Sigmoid colon (tissue), 7 donors: ENCODE measurements around the gene SYT8. TPM values are rescaled to one million over a fixed set of nuclear protein-coding genes. Genes with fewer than 3 reads are reported as not detected.

Experiments used
- DNase-seq: peaks from one replicate; pipeline ENCODE4 v3.0.0-alpha.2; 2019
- H3K27ac ChIP-seq, 4 donors: fragments of 200-600 bp; sonication (generic); one replicate each; pipeline ENCODE4 v1.5.1; 2016 to 2019; ENCODE audit warnings: mild to moderate bottlenecking in 1 of 4
- H3K27me3 ChIP-seq, 3 donors: fragments of 200-600 bp; sonication (generic); one replicate each; pipeline ENCODE4 v1.5.1; 2019; ENCODE audit warnings: mild to moderate bottlenecking in 1 of 3
- H3K36me3 ChIP-seq, 4 donors: fragments of 200-600 bp; sonication (generic); one replicate each; pipeline ENCODE4 v1.5.1; 2016 to 2019
- H3K4me1 ChIP-seq, 4 donors: fragments of 200-600 bp; sonication (generic); one replicate each; pipeline ENCODE4 v1.5.1; 2017 to 2019
- H3K4me3 ChIP-seq, 4 donors: fragments of 200-600 bp; sonication (generic); one replicate each; pipeline ENCODE4 v1.5.1; 2017 to 2019; ENCODE audit warnings: mild to moderate bottlenecking in 2 of 4, moderate library complexity in 1 of 4
- H3K9me3 ChIP-seq, 4 donors: fragments of 200-600 bp in 3 of 4; sonication (generic) in 3 of 4; one replicate each; pipeline versions ENCODE4 v1.5.1 to v1.6.1; 2013 to 2019
- CTCF ChIP-seq, 4 experiments: fragments of 450-650 bp in 3 of 4; fragments of 200-600 bp in 1 of 4; IDR thresholded peaks; one replicate each; pipeline ENCODE4 v1.5.1; 2016 to 2019; ENCODE audit warnings: antibody characterized with exemption in 4 of 4, mild to moderate bottlenecking in 3 of 4, moderate library complexity in 2 of 4
- EP300 ChIP-seq, 4 donors: sonication (generic); formaldehyde crosslinking; IDR thresholded peaks; one replicate each; pipeline ENCODE4 v1.6.1; 2017; ENCODE audit warnings: antibody characterized with exemption in 4 of 4
- POLR2A ChIP-seq, 2 donors: fragments of 450-650 bp; IDR thresholded peaks; one replicate each; pipeline ENCODE4 v1.6.1; 2016; ENCODE audit warnings: antibody characterized with exemption in 2 of 2, mild to moderate bottlenecking in 2 of 2, moderate library complexity in 2 of 2
- POLR2AphosphoS5 ChIP-seq, 4 donors: sonication (generic); formaldehyde crosslinking; IDR thresholded peaks; one replicate each; pipeline ENCODE4 v1.6.1; 2017; ENCODE audit warnings: antibody characterized with exemption in 4 of 4
- WGBS, 2 donors: extraction: QIAGEN DNeasy Blood & Tissue Kit; methylation state at CpG; one replicate each; pipeline ENCODE4 v1.1.7; 2013; 5-methylcytosine and 5-hydroxymethylcytosine counted together
- intact Hi-C: fragments of 100-400 bp; cut with DNase I; formaldehyde crosslinking; loops from one replicate; pipeline ENCODE4 v1.15.1; 2023
- polyA plus RNA-seq, 3 donors: library from polyadenylated mRNA; stranded (reverse); fragments of 200-250 nt; gene quantifications; one replicate each; pipeline ENCODE4 v1.2.3, GENCODE V29; 2013
- total RNA-seq, 4 donors: library from RNA; depleted of rRNA; stranded (reverse); fragments of >200 nt; gene quantifications; one replicate each; pipeline ENCODE4 v1.1.0, GENCODE V29; 2016
- donor health status: healthy with polysubstance abuse.
- donor health status: Bipolar disorder and iron deficiency.
- donor health status: healthy.

SYT8 gene
- total and polyA plus RNA-seq, 7 donors = 1.8 to 5.4 TPM; not detected in 5

DNA sequence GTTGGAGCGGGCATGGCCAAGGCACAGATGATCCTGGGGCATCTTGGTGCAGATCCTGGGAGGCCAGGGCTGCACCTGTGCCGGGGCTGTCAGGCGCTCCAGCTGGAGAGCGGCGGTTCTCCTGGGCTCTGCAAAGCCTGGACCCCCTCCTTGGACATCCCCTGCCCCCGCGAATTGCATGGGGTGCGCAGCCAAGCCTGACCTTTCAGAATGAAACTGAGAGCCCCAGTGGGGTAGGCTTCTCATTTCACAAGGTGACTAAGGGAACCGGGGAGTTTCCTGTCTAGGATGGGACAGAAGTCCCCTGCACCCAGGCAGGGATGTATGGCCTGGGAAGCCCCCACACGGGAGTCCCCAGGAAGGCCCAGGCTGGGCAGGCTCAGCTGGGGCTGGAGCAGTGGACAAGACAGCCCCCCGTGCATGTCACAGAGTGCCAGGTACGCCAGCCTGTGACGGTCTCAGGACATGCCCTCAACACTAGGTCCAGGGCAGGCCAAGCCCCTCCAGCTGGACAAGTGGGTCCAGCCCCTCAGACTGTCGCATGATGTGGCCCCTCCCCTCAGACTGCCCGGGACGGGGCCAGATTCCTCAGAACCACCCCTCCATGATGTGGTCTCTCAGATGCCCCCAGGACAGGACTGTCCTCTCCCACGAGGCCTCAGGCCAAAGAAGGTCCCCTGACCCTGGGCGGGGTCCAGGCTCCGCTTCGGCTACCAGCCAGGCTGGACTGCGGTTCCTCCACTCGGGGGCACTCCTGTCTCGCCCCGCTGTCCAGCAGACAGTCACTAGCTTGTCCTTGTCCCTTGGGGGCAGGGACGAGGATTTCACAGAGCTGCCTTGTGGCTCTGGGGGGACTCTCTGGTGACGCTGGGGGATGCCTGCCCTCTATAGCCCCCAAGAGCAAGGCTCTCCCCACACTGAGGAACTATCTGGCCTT lies 20.4 kb downstream of the SYT8 start:
- H3K4me1 ChIP-seq = no peaks in the 10 kb centered on the region
- H3K4me3 ChIP-seq = no peak overlapping the region
- intact Hi-C loops = no loop called here
- TF ChIP-seq POLR2AphosphoS5 (IDR thresholded peaks at IDR 0.05) (no peak), CTCF (IDR thresholded peaks at IDR 0.05) (no peak), POLR2A (IDR thresholded peaks at IDR 0.05) (no peak), EP300 (IDR thresholded peaks at IDR 0.05) (no peak)
- no peak overlapping the region for H3K27ac ChIP-seq
- no peaks in the 10 kb centered on the region for H3K36me3 ChIP-seq
- H3K27me3 ChIP-seq = no peaks in the 10 kb centered on the region
- no peaks in the 10 kb centered on the region for H3K9me3 ChIP-seq
- 63 to 72% methylated on average over 26 of the region's 26 CpGs for WGBS, 2 donors
- DNase-seq = no peak

DNA sequence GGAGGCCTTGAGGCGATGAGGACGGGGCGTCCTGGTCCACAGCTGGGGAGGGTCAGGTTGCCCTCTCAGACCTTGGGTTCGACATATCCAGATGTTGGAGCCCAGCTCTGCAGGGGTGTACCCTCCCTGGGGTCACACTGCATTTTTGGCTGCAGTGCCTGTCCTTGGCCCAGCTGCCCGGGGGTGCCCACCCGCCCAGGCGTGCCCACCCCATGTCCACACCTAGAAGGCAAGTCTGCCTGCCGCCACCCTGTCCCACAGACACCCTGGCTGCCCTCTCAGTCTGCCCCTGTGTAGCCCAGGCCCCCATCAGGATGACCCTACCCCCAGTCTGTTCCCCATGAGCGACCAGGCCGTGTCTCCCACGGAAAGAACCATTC lies 21.1 kb downstream of the SYT8 start:
- WGBS, 2 donors = 77 to 91% methylated on average over 11 of the region's 11 CpGs
- Histone ChIP-seq H3K4me3 (no peak overlapping the region), H3K9me3 (no peaks in the 10 kb centered on the region), H3K27me3 (no peaks in the 10 kb centered on the region), H3K4me1 (no peaks in the 10 kb centered on the region), H3K27ac (no peak overlapping the region), H3K36me3 (no peaks in the 10 kb centered on the region)
- no peak for DNase-seq
- intact Hi-C loops = no loop called here
- TF ChIP-seq EP300 (IDR thresholded peaks at IDR 0.05) = no peak
- TF ChIP-seq POLR2AphosphoS5 (IDR thresholded peaks at IDR 0.05) = no peak
- no peak for TF ChIP-seq CTCF (IDR thresholded peaks at IDR 0.05)
- TF ChIP-seq POLR2A (IDR thresholded peaks at IDR 0.05) = no peak

DNA sequence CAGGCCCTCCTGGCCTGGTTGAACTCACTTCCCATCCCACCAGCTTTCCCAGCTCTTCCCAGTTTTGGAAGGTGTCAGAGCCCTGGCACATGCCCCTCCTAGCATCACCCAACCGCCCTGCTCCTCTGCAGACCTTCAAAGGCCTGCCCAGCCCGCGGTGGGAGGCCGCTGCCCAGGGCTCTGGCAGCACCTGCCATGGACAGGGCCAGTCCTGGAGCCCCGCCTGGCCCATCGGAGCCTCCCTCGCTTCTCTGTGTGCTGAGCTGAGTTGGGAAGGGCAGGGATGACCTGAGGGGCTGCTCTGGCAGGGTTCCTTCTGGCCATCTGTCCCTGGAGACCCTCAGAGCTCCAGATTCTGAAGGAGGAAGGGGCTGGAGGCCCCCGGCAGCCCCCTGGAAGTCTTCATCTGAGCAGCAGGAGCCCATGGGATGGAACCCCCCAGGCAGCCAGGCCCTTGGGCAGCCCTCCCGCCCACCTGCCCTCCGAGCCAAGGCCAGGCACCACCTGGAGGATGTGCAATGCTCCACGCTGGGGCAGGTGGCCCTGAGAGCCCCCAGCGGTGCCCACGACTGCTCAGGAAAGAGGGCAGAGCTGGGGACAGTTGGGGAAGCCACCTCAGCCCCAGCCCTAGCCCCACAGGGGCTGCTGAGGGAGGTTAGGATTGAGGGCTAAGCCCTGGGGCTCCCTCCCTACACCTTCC lies 21.7 kb downstream of the SYT8 start:
- DNase-seq = no peak
- Histone ChIP-seq H3K9me3 (no peaks in the 10 kb centered on the region), H3K4me3 (no peak overlapping the region), H3K27ac (no peak overlapping the region), H3K4me1 (no peaks in the 10 kb centered on the region), H3K36me3 (no peaks in the 10 kb centered on the region), H3K27me3 (no peaks in the 10 kb centered on the region)
- TF ChIP-seq EP300 (IDR thresholded peaks at IDR 0.05) = no peak
- TF ChIP-seq POLR2A (IDR thresholded peaks at IDR 0.05) = no peak
- no peak for TF ChIP-seq POLR2AphosphoS5 (IDR thresholded peaks at IDR 0.05)
- no peak for TF ChIP-seq CTCF (IDR thresholded peaks at IDR 0.05)
- intact Hi-C loops = no loop called here
- WGBS, 2 donors = 81 to 91% methylated on average over 13 of the region's 13 CpGs

GRCh38 chr11:1857064-1857463 lies 22.3 kb downstream of the SYT8 start:
- intact Hi-C loops = no loop called here
- TF ChIP-seq CTCF (IDR thresholded peaks at IDR 0.05) = no peak
- TF ChIP-seq POLR2AphosphoS5 (IDR thresholded peaks at IDR 0.05) = no peak
- no peak for TF ChIP-seq EP300 (IDR thresholded peaks at IDR 0.05)
- no peak for TF ChIP-seq POLR2A (IDR thresholded peaks at IDR 0.05)
- Histone ChIP-seq H3K36me3 (no peaks in the 10 kb centered on the region), H3K27me3 (no peaks in the 10 kb centered on the region), H3K4me3 (no peak overlapping the region), H3K9me3 (no peaks in the 10 kb centered on the region), H3K4me1 (no peaks in the 10 kb centered on the region), H3K27ac (no peak overlapping the region)
- no peak for DNase-seq
- 64 to 87% methylated on average over 11 of the region's 11 CpGs for WGBS, 2 donors
